RPMI7951 (cell line): Measurements from ENCODE around the gene MAP4K3. TPM values are rescaled to one million over a fixed set of nuclear protein-coding genes. Genes with fewer than 3 reads are reported as not detected.
"Not testable (repeated sequence)": the region's sequence is repeated elsewhere in the genome, so short reads cannot be mapped to it uniquely, and the experiment has no call there.

Experiments used
- DNase-seq: peaks from one replicate; pipeline ENCODE4 v3.0.0-alpha.2; 2012; ENCODE audit warnings: low read depth
- total RNA-seq: library from RNA; depleted of rRNA; stranded (reverse); fragments of >200 nt; shearing (Covaris generic); gene quantifications from 2 replicates; pipeline ENCODE4 v1.2.3, GENCODE V29; 2014

Gene MAP4K3
- total RNA-seq, 1 experiment from 2014 or later: 35.1 TPM

- not testable (repeated sequence) for DNase-seq
Measured at GRCh38 chr2:39244241-39244862, 192.7 kb downstream of the MAP4K3 start.

- no peak for DNase-seq
Measured at GRCh38 chr2:39243469-39244123, 193.5 kb downstream of the MAP4K3 start, which contains the start of gene CDKL4. Gene CDKL4, minus strand, starts transcription at chr2:39243970.

GRCh38 chr2:39241588-39241987 lies 195.5 kb downstream of the MAP4K3 start:
- no peak for DNase-seq

DNA sequence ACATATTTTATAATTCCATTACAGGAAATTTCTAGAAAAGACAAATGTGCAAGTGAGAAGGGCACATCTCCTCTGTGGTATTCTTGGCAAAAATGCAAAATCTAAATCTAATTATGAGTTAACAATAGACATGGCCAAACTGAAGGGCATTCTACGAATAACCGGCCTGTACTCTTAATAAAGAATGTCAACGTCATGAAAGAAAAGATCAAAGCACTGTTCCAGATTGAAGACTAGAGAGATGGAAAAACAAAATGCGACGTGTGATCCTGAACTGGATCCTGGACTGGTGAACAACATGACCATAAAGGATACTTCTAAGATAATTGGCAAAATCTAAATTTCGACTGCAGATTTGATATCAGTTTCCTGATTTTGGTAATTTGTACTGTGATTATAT lies 196.3 kb downstream of the MAP4K3 start:
- DNase-seq: no peak

- DNase-seq: no peak
Measured at GRCh38 chr2:39234754-39235153, 202.3 kb downstream of the MAP4K3 start.

DNA sequence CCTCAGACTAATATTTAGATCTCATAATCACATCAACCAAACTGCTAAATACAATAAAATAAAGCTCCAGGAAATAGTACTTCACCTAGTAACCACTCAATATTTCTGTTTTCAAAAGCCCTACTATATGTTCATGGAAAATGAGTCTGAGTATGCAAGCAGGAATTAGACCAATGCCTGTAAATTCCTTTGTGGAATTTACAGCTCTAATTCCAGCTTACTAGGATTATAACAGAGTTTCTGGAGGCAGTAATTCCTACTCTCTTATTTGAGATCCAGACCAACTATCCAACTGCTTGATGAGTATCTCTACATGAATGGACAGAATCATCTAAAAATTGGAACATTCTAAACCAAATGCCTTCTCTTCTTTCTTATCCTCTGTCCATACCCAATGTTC lies 204.9 kb downstream of the MAP4K3 start:
- no peak for DNase-seq

DNA sequence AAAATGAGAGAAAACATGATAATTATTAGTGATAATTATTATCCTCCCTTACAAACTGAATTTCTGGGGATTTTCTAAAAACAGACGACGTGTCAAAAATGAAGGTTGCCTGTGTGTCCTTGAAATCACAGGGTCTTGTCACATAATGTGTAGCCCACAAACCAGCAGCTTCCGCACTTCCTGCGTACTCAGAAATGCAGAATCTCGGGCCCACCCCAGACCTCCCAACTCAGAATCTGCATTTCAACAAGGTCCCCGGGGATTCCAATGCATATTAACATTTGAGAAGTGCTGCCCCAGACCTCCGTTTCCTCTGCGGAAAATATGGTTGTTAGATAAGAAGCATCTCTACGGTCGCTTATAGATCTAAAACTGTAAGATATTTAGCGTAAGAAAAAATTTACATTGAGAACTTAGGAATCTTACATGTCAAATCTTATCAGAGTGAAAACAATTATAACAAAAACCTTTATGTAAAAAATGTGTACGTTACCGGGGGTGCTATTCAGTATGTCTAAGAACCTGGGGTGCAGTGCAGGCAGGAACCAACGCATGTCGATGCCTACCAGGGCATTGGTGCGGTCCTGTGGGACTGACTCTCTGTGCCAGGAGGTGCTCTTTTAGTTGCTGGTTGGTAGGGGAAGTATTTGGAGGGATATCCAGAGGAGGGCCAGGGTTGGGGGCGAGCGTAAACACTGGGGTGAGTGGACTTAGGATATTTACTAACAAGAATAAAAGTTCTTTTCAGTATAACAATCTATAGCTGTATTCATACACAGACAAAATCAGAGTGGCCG lies 208.5 kb downstream of the MAP4K3 start:
- no peak for DNase-seq

DNA sequence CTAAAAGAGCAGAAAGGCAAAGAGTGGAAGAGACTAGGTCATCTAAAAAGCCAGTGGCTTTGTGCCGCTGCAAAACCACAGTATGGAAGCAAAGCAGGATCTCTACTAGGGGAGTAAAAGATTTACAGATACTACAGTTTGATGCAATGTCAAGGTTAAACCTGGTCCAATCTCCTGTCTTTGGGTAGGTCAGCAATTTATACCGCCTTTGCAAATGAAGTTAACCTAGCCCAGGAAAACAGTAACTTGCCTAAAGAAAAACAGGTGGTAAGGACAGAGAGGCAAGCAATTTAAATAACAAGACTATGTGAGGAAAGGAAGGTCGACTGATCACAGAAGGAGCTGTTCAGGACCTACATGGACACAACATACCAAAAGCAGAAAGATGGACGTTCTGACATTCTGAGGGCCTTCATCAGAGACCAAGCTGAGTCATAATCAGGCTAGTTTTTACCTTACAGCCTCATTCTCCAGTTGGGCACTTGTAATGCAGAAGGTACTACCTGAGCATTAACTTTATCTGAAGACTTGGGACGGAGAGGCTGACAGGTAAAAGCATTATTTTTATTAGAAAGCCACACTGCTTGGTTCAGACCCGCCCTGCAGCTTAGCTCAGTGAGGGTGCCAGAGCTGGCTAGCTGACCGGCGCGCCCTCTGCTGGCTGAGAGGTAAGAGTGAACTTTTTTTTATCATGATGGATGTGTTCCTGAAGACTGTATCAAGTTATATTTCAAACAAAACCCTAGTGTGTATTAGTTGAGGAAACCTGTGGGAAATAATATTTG lies 209.3 kb downstream of the MAP4K3 start:
- peak; percentile 57 for DNase-seq

DNA sequence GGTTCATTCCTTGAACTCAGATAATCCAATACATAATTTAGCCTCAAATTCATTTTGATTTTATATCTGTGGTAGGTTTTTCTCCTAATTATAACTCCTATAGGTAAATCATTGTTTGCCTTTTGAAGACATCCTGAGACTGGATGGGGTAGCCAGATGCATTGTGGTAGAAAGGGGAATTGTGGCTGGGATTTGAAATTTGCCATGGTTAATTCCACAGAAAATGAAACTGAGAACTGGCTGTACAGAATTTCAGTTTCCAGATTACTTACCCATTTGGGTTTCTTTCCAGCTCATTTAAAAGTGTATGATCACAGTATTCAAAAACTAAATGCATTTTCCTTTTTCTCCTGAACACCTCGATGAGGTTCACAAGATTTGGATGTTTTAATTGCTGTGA lies 211.5 kb downstream of the MAP4K3 start:
- no peak for DNase-seq

- DNase-seq: no peak
Measured at GRCh38 chr2:39223909-39224308, 213.2 kb downstream of the MAP4K3 start.

DNA sequence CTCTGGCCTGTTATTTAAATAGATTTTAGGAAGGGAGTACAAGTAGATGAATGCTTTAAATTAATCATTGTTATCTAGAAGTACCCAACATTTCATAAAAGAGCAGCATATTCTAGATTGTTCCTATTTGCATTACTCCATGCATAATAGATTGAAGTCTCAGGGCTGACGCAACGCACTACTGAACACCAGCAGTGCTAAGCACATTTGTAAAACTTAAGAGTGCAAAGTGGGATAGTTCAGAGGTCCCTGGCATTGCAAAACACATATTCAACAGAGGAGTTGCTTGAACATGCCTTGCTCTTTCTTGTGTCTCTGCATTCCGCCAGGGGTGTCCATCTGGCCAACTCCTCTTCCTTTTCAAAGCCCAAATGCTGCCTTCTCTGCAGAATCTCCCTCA lies 215.6 kb downstream of the MAP4K3 start:
- DNase-seq: no peak

GRCh38 chr2:39220136-39220535 lies 216.9 kb downstream of the MAP4K3 start:
- no peak for DNase-seq

DNA sequence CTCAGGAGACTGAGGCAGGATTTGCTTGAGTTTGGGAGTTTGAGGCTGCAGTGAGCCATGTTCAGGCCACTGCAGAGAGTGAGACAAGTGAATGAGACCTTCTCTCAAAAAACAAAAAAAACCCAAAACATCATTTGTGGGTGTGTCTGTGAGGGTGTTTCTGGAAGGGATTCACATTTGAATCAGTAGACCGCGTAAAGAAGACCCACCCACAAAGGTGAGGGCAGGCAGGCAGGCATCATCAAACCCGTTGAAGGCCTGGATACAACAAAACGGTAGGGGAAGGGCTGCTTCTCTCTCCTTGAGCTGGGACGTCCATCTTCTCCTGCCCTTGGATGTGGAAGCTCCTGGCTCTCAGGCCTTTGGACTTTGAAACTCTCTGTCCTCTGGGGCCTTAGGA lies 218.7 kb downstream of the MAP4K3 start:
- no peak for DNase-seq

DNA sequence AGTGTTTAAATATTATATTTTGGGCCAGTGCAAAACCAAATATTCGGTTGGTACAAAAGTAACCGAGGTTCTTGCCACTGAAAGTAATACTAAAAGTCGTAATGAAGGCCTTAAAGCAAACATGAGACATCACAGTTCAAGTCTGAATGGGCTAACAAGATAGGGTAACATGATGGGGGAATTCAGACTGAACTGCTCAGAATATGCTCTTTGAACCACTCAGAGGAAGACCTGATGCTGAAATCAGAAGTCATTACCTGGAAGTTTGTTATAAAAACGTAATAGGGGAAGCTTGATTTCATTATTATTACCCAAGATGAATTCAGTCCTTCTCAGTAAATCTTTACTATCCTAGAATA lies 219.9 kb downstream of the MAP4K3 start:
- DNase-seq: no peak

- no peak for DNase-seq
Measured at GRCh38 chr2:39216346-39217191, 220.5 kb downstream of the MAP4K3 start.

GRCh38 chr2:39215545-39215944 lies 221.5 kb downstream of the MAP4K3 start:
- DNase-seq: no peak

- no peak for DNase-seq
Measured at GRCh38 chr2:39213015-39213414, 224.1 kb downstream of the MAP4K3 start.

DNA sequence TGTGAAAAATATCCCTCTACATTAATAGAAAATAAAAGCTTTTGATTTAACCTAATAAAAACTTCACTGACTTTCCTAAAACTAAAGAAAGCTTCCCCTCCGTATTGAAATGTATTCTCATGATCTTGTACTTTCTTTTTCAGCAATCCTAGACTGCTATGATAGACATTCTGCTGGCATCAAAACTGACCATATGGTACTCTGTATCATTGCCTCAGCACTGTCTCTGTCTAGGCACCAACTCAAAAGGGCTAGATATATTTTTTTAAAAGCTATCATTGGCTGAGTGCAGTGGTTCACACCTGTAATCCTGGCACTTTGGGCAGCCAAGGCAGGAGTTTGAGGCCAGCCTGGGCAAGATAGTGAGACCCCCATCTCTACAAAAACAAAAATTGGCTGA lies 226.2 kb downstream of the MAP4K3 start:
- DNase-seq: no peak

GRCh38 chr2:39203382-39203781 lies 233.7 kb downstream of the MAP4K3 start:
- no peak for DNase-seq

GRCh38 chr2:39202639-39203369 lies 234.3 kb downstream of the MAP4K3 start:
- DNase-seq: no peak
